ENCODE results near the gene FAM171A1.

FAM171A1 gene

GRCh38 chr10:15349112-15349511, 22.0 kb downstream of the FAM171A1 start:
- H3K27ac ChIP-seq: no peak overlapping the region
- TF ChIP-seq ZFX (IDR thresholded peaks at IDR 0.05; ENCODE audit: borderline replicate concordance) (no peak), CTCF (IDR thresholded peaks at IDR 0.05) (no peak)

- no peak for TF ChIP-seq ZFX (IDR thresholded peaks at IDR 0.05; ENCODE audit: borderline replicate concordance)
- no peak for TF ChIP-seq CTCF (IDR thresholded peaks at IDR 0.05)
- no peak overlapping the region for H3K27ac ChIP-seq
Measured at GRCh38 chr10:15348579-15348978, 22.5 kb downstream of the FAM171A1 start.

- TF ChIP-seq CTCF (IDR thresholded peaks at IDR 0.05) (no peak), ZFX (IDR thresholded peaks at IDR 0.05; ENCODE audit: borderline replicate concordance) (no peak)
- no peak overlapping the region for H3K27ac ChIP-seq
Measured at GRCh38 chr10:15347150-15347549, 23.9 kb downstream of the FAM171A1 start.

GRCh38 chr10:15346440-15347141, 24.5 kb downstream of the FAM171A1 start:
- H3K27ac ChIP-seq: no peak overlapping the region
- no peak for TF ChIP-seq CTCF (IDR thresholded peaks at IDR 0.05)
- no peak for TF ChIP-seq ZFX (IDR thresholded peaks at IDR 0.05; ENCODE audit: borderline replicate concordance)

GRCh38 chr10:15345450-15345849, 25.6 kb downstream of the FAM171A1 start:
- H3K27ac ChIP-seq: no peak overlapping the region
- no peak for TF ChIP-seq CTCF (IDR thresholded peaks at IDR 0.05)
- TF ChIP-seq ZFX (IDR thresholded peaks at IDR 0.05; ENCODE audit: borderline replicate concordance): no peak

- no peak overlapping the region for H3K27ac ChIP-seq
Measured at GRCh38 chr10:15344876-15345285, 26.2 kb downstream of the FAM171A1 start.

More at GRCh38 chr10:15344876-15345285, 26.2 kb downstream of the FAM171A1 start:
- TF ChIP-seq CTCF (IDR thresholded peaks at IDR 0.05) (no peak), ZFX (IDR thresholded peaks at IDR 0.05; ENCODE audit: borderline replicate concordance) (no peak)
